ENCODE results near the gene HIPK2.

Gene HIPK2

GRCh38 chr7:139718859-139719258, 58.9 kb downstream of the HIPK2 start:
- no peak overlapping the region for H3K4me2 ChIP-seq (ENCODE audit: low read length)
- peaks cover 40% of the 10 kb centered on the region for H3K36me3 ChIP-seq (ENCODE audit: insufficient read depth, low read length)
- peaks cover 43% of the 10 kb centered on the region for H3K4me1 ChIP-seq (ENCODE audit: control insufficient read depth, insufficient read depth, low read length)
- H3K9me3 ChIP-seq (replicated peaks; ENCODE audit: low read length) = no peaks in the 10 kb centered on the region
- no peak overlapping the region for H3K4me3 ChIP-seq (ENCODE audit: low read length)
- no peaks in the 10 kb centered on the region for H3K27me3 ChIP-seq (ENCODE audit: control insufficient read depth, insufficient read depth, low read length)
- H3K9ac ChIP-seq (ENCODE audit: low read depth, low read length) = no peak overlapping the region

- Histone ChIP-seq H3K9me3 (replicated peaks; ENCODE audit: low read length) (no peaks in the 10 kb centered on the region), H3K4me3 (ENCODE audit: low read length) (no peak overlapping the region), H3K4me1 (ENCODE audit: control insufficient read depth, insufficient read depth, low read length) (peaks cover 36% of the 10 kb centered on the region), H3K27me3 (ENCODE audit: control insufficient read depth, insufficient read depth, low read length) (no peaks in the 10 kb centered on the region), H3K9ac (ENCODE audit: low read depth, low read length) (no peak overlapping the region), H3K4me2 (ENCODE audit: low read length) (no peak overlapping the region), H3K36me3 (ENCODE audit: insufficient read depth, low read length) (peaks cover 47% of the 10 kb centered on the region)
Observed at GRCh38 chr7:139718141-139718540, 59.7 kb downstream of the HIPK2 start.

- H3K36me3 ChIP-seq (ENCODE audit: insufficient read depth, low read length) = peaks cover 65% of the 10 kb centered on the region
- no peak overlapping the region for H3K4me2 ChIP-seq (ENCODE audit: low read length)
- H3K4me1 ChIP-seq (ENCODE audit: control insufficient read depth, insufficient read depth, low read length) = peaks cover 23% of the 10 kb centered on the region
Observed at GRCh38 chr7:139716156-139716942, 61.4 kb downstream of the HIPK2 start.

GRCh38 chr7:139715194-139715815, 62.5 kb downstream of the HIPK2 start:
- no peak overlapping the region for H3K9ac ChIP-seq (ENCODE audit: low read depth, low read length)
- no peaks in the 10 kb centered on the region for H3K9me3 ChIP-seq (replicated peaks; ENCODE audit: low read length)
- H3K4me1 ChIP-seq (ENCODE audit: control insufficient read depth, insufficient read depth, low read length) = peaks cover 18% of the 10 kb centered on the region
- no peak overlapping the region for H3K4me2 ChIP-seq (ENCODE audit: low read length)
- no peaks in the 10 kb centered on the region for H3K27me3 ChIP-seq (ENCODE audit: control insufficient read depth, insufficient read depth, low read length)
- peaks cover 74% of the 10 kb centered on the region for H3K36me3 ChIP-seq (ENCODE audit: insufficient read depth, low read length)
- H3K4me3 ChIP-seq (ENCODE audit: low read length) = no peak overlapping the region

More at GRCh38 chr7:139716156-139716942, 61.4 kb downstream of the HIPK2 start:
- H3K4me3 ChIP-seq (ENCODE audit: low read length) = no peak overlapping the region
- H3K27me3 ChIP-seq (ENCODE audit: control insufficient read depth, insufficient read depth, low read length) = no peaks in the 10 kb centered on the region
- H3K9me3 ChIP-seq (replicated peaks; ENCODE audit: low read length) = no peaks in the 10 kb centered on the region
- H3K9ac ChIP-seq (ENCODE audit: low read depth, low read length) = no peak overlapping the region

GRCh38 chr7:139714163-139714901, 63.5 kb downstream of the HIPK2 start:
- Histone ChIP-seq H3K4me3 (ENCODE audit: low read length) (no peak overlapping the region), H3K4me2 (ENCODE audit: low read length) (no peak overlapping the region), H3K9ac (ENCODE audit: low read depth, low read length) (no peak overlapping the region), H3K27me3 (ENCODE audit: control insufficient read depth, insufficient read depth, low read length) (no peaks in the 10 kb centered on the region), H3K4me1 (ENCODE audit: control insufficient read depth, insufficient read depth, low read length) (peaks cover 20% of the 10 kb centered on the region), H3K9me3 (replicated peaks; ENCODE audit: low read length) (no peaks in the 10 kb centered on the region), H3K36me3 (ENCODE audit: insufficient read depth, low read length) (peaks cover 81% of the 10 kb centered on the region)

GRCh38 chr7:139713526-139714162, 64.2 kb downstream of the HIPK2 start:
- H3K36me3 ChIP-seq (ENCODE audit: insufficient read depth, low read length) = peaks cover 85% of the 10 kb centered on the region
- H3K4me3 ChIP-seq (ENCODE audit: low read length) = no peak overlapping the region
- H3K27me3 ChIP-seq (ENCODE audit: control insufficient read depth, insufficient read depth, low read length) = no peaks in the 10 kb centered on the region
- H3K4me1 ChIP-seq (ENCODE audit: control insufficient read depth, insufficient read depth, low read length) = peaks cover 23% of the 10 kb centered on the region
- no peak overlapping the region for H3K4me2 ChIP-seq (ENCODE audit: low read length)
- no peaks in the 10 kb centered on the region for H3K9me3 ChIP-seq (replicated peaks; ENCODE audit: low read length)
- no peak overlapping the region for H3K9ac ChIP-seq (ENCODE audit: low read depth, low read length)

GRCh38 chr7:139713061-139713460, 64.7 kb downstream of the HIPK2 start:
- Histone ChIP-seq H3K4me3 (ENCODE audit: low read length) (no peak overlapping the region), H3K36me3 (ENCODE audit: insufficient read depth, low read length) (peaks cover 87% of the 10 kb centered on the region), H3K4me1 (ENCODE audit: control insufficient read depth, insufficient read depth, low read length) (peaks cover 23% of the 10 kb centered on the region), H3K9me3 (replicated peaks; ENCODE audit: low read length) (no peaks in the 10 kb centered on the region), H3K4me2 (ENCODE audit: low read length) (no peak overlapping the region), H3K27me3 (ENCODE audit: control insufficient read depth, insufficient read depth, low read length) (no peaks in the 10 kb centered on the region), H3K9ac (ENCODE audit: low read depth, low read length) (no peak overlapping the region)

GRCh38 chr7:139711991-139712743, 65.6 kb downstream of the HIPK2 start:
- peaks cover 23% of the 10 kb centered on the region for H3K4me1 ChIP-seq (ENCODE audit: control insufficient read depth, insufficient read depth, low read length)
- no peaks in the 10 kb centered on the region for H3K27me3 ChIP-seq (ENCODE audit: control insufficient read depth, insufficient read depth, low read length)
- no peaks in the 10 kb centered on the region for H3K9me3 ChIP-seq (replicated peaks; ENCODE audit: low read length)
- no peak overlapping the region for H3K4me2 ChIP-seq (ENCODE audit: low read length)
- peaks cover 93% of the 10 kb centered on the region for H3K36me3 ChIP-seq (ENCODE audit: insufficient read depth, low read length)
- no peak overlapping the region for H3K9ac ChIP-seq (ENCODE audit: low read depth, low read length)
- no peak overlapping the region for H3K4me3 ChIP-seq (ENCODE audit: low read length)

GRCh38 chr7:139710036-139710435, 67.8 kb downstream of the HIPK2 start:
- Histone ChIP-seq H3K4me3 (ENCODE audit: low read length) (no peak overlapping the region), H3K9me3 (replicated peaks; ENCODE audit: low read length) (no peaks in the 10 kb centered on the region), H3K27me3 (ENCODE audit: control insufficient read depth, insufficient read depth, low read length) (no peaks in the 10 kb centered on the region), H3K9ac (ENCODE audit: low read depth, low read length) (no peak overlapping the region), H3K4me2 (ENCODE audit: low read length) (no peak overlapping the region), H3K4me1 (ENCODE audit: control insufficient read depth, insufficient read depth, low read length) (peaks cover 25% of the 10 kb centered on the region), H3K36me3 (ENCODE audit: insufficient read depth, low read length) (peaks cover 91% of the 10 kb centered on the region)

- Histone ChIP-seq H3K27me3 (ENCODE audit: control insufficient read depth, insufficient read depth, low read length) (no peaks in the 10 kb centered on the region), H3K9ac (ENCODE audit: low read depth, low read length) (no peak overlapping the region), H3K4me3 (ENCODE audit: low read length) (no peak overlapping the region), H3K4me1 (ENCODE audit: control insufficient read depth, insufficient read depth, low read length) (peaks cover 30% of the 10 kb centered on the region), H3K36me3 (ENCODE audit: insufficient read depth, low read length) (peaks cover 91% of the 10 kb centered on the region), H3K9me3 (replicated peaks; ENCODE audit: low read length) (no peaks in the 10 kb centered on the region), H3K4me2 (ENCODE audit: low read length) (no peak overlapping the region)
Observed at GRCh38 chr7:139709485-139709884, 68.3 kb downstream of the HIPK2 start.

- H3K36me3 ChIP-seq (ENCODE audit: insufficient read depth, low read length) = peaks cover 87% of the 10 kb centered on the region
- no peaks in the 10 kb centered on the region for H3K27me3 ChIP-seq (ENCODE audit: control insufficient read depth, insufficient read depth, low read length)
- no peak overlapping the region for H3K4me2 ChIP-seq (ENCODE audit: low read length)
- H3K9ac ChIP-seq (ENCODE audit: low read depth, low read length) = no peak overlapping the region
- peaks cover 40% of the 10 kb centered on the region for H3K4me1 ChIP-seq (ENCODE audit: control insufficient read depth, insufficient read depth, low read length)
- no peak overlapping the region for H3K4me3 ChIP-seq (ENCODE audit: low read length)
- no peaks in the 10 kb centered on the region for H3K9me3 ChIP-seq (replicated peaks; ENCODE audit: low read length)
Observed at GRCh38 chr7:139708541-139708940, 69.3 kb downstream of the HIPK2 start.
